NCI-H526 (cell line): Measurements from ENCODE around the gene VANGL2.

Source experiments
- DNase-seq, 2 experiments: peaks; one replicate each; lab custom pipeline; 2025; lab: John Stamatoyannopoulos, UW

Gene VANGL2

DNA sequence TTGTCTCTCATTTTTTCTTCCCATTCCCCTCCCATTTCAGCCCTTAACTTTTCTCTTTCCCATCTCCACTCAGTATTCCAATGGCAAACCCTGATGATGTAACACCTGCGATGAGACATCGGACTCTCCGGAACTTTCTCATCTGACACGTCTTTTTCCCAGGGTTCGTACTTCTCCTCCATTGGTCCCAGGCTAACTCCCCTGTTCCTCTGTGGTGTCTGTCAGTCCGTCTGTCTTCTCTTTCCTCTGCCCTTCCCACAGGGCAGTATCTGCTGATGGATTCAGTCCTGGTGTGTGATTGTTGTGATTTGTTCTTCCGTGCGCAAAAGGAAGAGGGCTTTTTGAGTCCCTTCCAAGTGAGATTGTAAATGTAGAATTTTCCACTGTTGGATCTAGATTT, 27.7 kb downstream of the VANGL2 start:
- DNase-seq: no peak

GRCh38 chr1:160428655-160429054, 28.3 kb downstream of the VANGL2 start:
- peak; percentile 24 to 73 for DNase-seq

GRCh38 chr1:160429125-160429561, 28.8 kb downstream of the VANGL2 start:
- no peak for DNase-seq

- DNase-seq: no peak
These were observed 29.6 kb downstream of the VANGL2 start for GRCh38 chr1:160429702-160430535.

GRCh38 chr1:160431006-160431405, 30.6 kb downstream of the VANGL2 start:
- no peak for DNase-seq

GRCh38 chr1:160431571-160431970, 31.2 kb downstream of the VANGL2 start:
- no peak for DNase-seq

DNA sequence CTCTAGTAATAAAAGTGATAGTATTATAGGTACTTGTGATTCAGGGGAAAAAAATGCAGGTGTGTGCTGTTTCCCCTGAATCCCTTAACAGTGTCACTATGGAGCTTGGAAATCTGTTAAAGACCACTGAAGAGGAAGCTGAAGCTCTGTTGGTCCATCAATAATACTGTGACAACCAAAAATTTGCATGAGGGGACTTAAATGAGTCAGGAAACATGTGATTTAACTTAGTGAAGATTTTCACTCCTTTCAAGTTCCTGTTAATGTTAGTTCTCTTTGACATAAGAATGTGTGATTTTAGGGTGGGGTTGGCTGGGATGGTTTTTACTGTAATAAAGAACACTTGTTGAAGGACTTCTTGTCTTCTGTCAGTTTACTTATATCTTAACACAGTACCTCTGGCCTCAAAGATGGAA, 32.0 kb downstream of the VANGL2 start:
- DNase-seq: no peak

DNA sequence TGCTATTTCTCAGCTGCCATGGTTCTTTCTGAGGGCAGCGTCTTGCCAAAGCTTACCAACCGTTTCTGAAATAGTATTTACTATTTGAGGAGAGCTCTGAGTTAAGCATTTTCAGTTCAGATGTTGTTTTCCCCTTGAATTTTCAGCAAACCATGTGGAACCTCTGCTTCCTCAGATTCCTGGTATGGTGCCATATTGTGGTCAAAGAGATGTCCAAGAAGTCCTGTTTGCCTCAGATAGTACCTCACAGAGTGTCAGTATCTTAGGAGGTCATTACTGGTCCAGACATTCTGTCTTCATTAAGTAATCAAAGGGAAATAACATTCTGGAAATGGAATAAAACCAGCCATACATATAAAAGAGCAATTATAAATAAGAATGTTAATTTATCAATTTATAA, 36.6 kb downstream of the VANGL2 start:
- DNase-seq: no peak

DNA sequence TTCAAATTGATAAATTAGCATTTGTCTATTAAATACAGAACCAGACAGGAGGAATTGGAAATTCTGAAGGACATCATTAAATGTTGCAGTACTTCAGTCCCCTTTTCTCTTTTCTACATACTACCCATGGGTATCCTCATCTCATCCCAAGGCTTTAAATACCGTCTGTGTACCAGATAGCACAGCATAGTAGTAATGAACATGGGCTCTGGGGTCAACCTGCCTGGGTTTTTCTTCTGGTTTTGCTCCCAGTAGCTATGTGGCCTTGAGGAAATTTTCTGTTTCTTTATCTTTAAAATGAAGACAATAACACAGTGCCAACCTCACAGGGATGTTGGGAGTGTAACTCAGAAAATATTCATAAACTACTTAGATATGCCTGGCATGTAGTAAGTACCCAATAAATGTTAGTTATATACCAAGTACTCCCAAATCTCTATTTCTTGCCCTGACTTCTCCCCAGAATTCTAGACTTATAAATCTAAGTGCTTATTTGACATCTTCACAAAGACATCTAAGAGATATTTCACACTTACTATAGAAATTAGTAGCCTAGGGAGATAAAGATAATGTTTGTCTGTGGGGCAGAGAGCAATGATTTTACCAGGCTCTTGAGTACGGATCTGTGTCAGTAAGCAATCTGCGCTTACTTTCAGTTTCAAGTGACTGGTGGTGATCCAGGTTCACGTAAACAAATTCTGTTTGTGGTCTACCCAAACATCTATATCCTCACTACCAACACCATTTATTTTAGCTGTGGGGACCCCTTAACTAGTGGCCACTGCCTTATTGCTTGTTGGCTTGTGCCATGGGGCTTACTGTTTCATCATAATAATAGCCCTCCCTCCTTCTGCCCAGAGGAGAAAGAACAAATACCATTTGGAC, 37.3 kb downstream of the VANGL2 start:
- DNase-seq: no peak

- no peak for DNase-seq
These were observed 38.1 kb downstream of the VANGL2 start for GRCh38 chr1:160438317-160438918.

GRCh38 chr1:160438935-160439334, 38.6 kb downstream of the VANGL2 start:
- DNase-seq: peak in 1 of 2 experiments; percentile 16

- no peak for DNase-seq
These were observed 39.4 kb downstream of the VANGL2 start for GRCh38 chr1:160439718-160440117.

GRCh38 chr1:160446945-160447600, 46.7 kb downstream of the VANGL2 start:
- no peak for DNase-seq

DNA sequence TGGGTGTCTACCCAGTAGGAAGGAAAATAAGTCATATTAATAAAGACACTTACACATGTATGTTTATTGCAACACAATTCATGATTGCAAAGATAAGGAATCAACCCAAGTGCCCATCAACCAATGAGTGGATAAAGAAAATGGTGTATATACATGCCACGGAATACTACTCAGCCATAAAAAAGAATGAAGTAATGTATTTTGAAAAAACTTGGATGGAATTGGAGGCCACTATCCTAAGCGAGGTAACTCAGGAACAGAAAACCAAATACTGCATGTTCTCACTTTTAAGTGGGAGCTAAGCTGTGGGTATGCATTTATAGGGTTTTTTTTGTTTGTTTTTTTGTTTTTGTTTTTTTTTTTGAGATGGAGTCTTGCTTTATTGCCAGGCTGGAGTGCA, 49.1 kb downstream of the VANGL2 start:
- no peak for DNase-seq

DNA sequence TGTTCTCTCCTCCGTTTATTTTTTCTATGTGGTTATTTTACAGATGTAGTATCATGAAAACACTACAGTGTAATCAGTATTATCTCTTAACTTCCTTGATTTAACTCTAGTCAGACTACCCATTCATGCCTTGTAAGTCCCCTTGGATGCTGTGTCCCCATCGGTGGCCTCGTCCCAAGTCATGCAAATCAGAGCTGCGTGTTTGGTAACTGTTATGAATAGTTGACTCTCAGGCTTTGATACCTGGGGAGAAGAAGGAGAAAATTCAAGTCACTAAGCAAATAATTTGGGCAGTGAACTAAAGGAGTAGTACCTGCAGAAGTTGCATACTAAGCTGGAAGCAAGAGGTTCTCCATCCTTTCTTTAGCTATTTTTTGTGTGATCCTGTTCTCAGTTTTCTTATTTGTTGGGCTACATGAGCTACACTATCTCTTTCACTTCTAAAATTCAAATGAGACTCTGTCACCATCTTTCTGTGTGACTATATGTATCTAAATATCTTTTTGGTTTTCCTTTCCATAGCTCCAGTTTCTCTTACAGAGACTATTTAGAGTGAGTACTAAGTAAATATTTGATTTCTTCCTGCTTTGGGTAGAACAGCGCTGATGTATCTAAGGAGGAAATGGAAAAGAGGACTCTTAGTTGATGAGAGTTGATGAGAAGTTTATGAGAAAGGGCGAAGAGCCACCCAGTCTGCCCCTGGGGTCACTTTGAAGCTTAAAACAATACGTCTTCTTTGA, 50.9 kb downstream of the VANGL2 start:
- peak in 1 of 2 experiments; percentile 29 for DNase-seq

DNA sequence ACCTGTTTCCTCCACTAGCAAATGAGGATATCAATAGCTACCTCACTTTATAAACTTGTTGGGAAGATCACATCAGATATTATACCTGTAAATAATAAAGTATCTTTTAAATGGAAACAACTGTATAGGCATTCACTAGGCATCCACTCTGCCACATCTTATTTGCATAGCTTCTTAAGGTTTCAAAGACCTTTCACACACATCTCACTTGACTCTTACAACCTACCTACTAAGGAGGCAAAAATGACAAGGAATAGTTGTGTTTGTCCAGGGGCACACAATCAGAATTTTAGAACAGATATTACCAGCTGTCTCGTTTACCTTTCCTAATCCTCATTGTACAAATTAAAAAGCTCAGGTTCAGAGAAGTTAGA, 51.5 kb downstream of the VANGL2 start:
- no peak for DNase-seq

- DNase-seq: no peak
These were observed 53.1 kb downstream of the VANGL2 start for GRCh38 chr1:160453443-160453842.

DNA sequence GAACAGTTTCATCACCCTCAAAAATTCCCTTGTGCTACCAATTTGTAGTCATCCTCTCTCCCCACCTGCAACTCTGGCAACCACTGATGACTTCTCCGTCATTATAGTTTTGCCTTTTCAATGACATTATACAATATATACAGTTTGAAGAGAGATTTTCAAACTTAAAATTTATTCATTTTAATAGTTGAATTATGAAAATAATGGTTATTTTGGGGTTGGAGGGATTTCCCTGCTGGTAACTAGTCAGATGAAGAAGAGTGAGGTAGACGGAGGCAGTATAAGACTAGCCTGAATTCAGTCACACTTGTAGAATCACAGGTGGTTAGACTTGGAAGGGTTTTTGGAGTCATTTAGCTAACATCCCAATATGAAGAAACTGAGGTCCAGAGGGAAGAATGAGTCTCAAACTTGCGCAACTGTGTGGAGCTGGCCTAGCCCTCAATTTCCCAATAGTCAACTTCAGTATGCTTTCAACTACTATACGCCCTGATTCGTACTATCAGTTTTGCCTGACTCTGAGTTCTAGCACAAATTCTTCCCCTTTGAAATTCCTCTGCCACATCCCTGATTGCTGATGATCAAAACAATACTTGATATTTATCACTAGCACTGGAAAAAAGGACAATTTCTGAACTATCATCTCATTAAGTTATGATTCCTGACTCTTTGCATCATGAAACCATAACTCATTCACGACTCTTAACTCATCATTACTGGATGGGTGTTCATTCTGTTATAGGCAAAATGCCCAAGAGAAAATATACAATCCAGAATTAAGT, 54.2 kb downstream of the VANGL2 start:
- no peak for DNase-seq

DNA sequence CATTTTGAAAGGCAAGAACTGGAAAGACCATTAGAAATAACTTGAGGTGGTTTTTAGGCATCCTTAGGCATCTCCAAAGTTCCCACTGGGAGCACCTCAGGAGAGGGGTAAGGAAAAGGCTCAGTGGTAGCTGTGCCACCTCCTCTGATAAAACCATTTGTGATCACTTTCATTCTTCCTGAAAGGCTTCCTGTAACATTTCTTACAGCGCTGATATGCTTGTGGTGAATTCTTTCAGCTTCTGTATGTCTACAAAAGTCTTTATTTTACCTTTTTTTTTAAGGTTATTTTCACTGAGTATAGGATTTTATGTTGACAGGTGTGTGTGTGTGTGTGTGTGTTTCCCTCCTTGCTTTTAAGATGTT, 54.8 kb downstream of the VANGL2 start:
- no peak for DNase-seq

- no peak for DNase-seq
These were observed 58.7 kb downstream of the VANGL2 start for GRCh38 chr1:160459056-160459455.

- DNase-seq: no peak
These were observed 59.3 kb downstream of the VANGL2 start for GRCh38 chr1:160459687-160460086.
